A172 (cell line): ENCODE data around the gene AKNAD1. TPM values are rescaled to one million over a fixed set of nuclear protein-coding genes. Genes with fewer than 3 reads are reported as not detected.

Experiments
- DNase-seq: peaks from one replicate; pipeline ENCODE4 v3.0.0-alpha.2; 2015; ENCODE audit warnings: low spot score
- total RNA-seq: library from RNA; depleted of rRNA; stranded (reverse); fragments of >200 nt; shearing (Covaris generic); gene quantifications from 2 replicates; pipeline ENCODE4 v1.2.3, GENCODE V29; 2014

Gene AKNAD1
- total RNA-seq, 1 experiment from 2014 or later: not detected

DNA sequence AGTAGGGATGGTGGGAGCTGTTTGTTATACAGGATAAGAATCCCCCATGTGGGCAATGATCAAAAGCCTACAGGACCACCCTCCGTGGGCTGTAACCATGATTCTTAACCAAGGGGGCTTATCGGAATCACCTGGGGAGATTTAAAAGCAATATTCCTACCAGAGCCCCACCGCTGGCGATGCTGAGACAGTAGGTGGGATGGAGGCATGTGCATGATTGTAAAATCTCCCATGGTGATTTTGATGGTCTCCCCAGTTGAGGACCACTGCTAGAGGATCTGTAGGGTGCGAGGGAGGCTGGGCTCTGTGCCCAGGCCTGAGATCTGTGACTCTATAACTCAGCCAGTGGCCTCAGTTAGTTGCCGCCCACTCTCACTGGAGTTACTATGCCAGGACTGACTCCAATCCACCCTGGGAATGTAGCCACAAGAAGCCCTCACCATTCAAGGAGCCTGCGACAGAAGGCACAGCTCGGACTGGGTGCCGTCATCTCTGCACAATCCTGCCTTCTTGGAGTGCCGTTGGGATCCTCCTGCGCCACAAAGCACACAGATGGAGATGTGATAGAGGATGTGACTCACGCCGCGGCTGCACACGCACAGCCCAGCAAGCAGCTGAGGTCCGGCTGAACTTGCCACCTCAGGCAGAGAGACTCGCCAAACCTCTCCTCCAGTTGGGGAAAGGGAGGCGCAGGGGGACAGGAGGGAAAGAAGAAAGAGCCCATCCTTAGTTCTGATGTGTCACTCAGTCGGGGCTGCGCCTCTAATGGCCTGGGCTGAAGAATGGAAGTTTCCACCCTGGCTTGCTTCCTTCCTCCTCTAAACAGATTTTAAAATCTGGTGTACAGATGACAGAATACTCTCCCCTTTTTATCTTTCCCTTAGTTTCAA is 26.5 kb downstream of the AKNAD1 start:
- DNase-seq: peak; percentile 92

DNA sequence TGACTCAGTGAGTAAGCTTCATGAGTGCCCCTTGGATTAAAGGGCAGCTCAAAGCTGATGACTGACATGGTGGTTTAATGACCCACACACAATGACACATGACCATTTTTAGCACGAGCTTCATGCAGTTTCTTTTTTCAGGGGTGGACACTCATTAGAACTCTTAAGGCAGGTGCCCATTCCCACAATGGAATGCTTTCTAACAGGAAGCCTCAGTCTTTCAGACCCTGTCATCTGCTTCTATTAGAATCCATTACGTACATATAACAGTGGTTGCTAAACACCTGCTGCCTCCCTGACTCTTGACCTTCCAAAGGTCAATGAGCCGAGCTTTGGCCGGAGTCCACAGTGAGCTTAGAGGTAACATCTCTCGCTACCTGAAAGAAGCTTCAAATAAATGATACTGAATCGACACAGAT is 27.4 kb downstream of the AKNAD1 start:
- peak; percentile 66 for DNase-seq

DNA sequence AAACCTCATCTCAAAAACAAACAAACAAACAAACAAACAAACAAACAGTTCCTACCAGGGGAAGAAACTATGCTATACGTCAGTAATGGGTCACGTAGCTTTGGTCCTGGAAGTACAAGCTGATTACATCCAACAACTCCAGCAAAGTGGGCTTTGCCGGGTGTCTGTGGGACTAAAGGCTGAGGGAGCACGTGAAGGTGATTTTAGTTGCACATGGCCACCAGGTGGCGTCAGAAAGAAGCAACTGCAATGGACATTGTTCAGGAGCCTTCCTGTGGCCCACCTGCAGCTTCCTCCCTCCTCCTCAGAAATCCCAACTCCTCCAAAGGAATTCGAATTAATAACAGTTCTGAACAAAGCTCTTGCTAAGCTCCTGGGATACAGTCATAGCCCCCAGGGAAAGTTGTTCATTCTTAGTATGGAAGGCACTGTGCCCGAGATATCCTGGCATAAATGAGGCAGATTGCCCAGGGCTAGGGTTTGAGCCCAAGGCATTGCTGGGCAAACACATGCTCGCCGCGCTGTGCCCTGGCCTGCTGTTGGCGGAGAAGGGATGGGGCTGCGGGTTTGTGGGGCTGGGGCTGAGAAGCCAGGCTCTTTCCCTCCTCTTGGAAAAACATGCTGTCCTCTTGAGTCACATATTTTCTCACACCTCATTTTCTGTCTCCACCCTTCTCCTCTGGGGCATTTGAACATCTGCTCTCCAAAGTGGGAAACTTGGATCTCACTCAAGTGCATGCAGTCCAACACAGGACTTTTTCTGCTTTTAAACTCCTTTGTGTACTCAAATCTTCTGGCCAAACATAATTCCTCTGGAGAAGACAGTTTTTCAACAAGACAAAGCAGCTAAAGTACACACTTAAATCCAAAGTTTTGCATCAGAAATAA is 28.6 kb downstream of the AKNAD1 start:
- peak; percentile 84 for DNase-seq

DNA sequence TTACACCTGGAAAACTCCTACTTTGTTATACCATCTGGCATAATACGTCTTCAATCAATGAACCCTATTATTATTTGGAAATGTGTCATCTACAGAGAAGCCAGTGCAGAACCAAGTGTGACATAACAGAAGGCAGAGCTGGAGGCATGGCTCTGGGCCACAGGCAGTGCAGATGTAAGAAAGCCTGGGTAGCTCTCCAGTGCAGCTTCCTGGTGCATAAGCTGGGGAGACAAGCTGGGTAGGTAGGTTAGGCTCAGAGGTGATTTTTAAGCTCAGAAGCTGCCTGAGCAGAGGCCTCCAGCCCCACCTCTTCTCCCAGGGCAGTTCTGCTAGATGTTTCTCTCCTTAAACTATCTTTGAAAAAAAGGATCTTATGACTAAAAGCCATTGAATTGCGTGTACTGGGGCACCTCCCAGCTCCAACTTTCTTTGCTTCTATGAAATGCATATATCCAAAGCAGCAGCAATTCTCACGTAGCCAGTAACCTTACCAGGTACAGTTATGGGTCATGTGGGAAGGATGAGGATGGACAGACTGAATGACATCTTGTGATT is 30.7 kb downstream of the AKNAD1 start:
- DNase-seq: no peak

DNA sequence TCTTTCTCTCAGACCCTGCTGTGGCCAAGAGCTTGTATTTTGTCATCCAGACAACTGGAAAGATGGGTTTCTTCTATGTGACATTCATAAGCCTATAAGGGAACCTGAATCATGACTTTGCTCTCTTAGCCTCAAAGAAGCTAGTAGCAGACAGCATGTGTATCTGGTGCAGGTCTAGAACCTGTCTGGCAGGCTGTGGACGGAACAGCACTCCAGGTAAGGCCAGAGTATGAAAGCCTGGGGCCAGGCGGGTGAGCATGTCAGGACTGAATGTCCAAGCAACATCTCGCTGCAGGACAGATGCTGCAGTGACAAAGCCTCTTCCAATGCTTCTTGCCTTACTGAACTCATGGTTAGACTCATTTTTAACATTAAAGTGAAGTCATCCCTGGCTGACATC is 32.8 kb downstream of the AKNAD1 start:
- DNase-seq: no peak

DNA sequence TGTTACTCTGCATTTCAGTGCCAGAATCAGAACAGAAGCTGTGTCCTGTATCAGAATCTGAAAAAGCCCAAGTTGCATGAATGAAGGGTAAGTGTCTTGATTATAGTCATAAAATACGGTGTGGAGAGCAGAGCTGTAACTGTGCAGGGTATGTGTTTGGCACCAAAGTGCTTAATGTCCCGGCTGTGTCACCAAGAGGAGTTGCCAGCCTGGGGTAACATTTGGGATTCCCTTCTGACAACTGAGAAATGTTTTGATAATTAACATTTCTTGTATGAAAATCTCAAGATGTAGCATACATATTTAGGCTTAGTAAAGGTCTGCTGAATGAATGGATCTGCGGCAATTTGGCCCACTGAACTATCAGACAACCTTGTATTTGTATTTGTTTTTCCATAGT is 33.3 kb downstream of the AKNAD1 start:
- DNase-seq: no peak

DNA sequence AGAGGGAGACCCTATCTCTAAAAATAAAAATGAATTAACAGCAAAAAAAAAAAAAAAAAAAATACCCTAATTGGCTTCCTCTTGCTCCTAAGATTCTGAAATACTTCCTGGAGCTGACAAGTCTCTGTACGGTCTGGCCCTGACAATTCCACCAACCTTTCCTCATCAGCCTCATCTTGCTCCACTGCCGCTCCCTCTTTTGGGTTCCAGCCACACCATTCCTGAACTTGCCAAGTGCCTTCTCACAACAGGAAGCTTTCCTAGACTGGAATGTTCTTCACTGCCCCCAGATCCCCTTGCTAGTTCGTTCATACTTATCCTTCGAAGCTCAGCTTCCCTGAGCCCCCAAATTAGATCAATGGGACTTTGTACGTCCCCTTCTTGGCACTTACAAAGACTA is 37.0 kb downstream of the AKNAD1 start:
- DNase-seq: no peak

DNA sequence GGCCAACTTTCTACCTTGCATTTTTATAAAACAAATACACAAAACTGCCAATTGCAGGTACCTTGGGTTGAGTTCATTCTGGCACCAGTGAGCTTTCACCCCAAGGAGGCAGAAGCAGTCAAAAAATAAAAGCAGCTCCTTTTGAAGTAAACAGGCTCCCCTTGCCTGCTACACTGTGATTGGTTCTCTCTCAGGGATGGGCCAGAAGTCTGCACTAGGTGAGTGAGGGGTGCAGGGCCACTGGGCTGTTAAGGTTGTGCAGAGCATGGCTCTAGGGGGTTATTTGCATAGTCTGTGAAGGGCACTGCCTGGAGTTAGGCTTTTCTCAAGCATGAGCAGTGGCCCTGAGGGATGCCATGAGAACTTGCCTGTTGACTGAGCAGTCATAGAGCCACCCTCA is 39.1 kb downstream of the AKNAD1 start:
- no peak for DNase-seq

DNA sequence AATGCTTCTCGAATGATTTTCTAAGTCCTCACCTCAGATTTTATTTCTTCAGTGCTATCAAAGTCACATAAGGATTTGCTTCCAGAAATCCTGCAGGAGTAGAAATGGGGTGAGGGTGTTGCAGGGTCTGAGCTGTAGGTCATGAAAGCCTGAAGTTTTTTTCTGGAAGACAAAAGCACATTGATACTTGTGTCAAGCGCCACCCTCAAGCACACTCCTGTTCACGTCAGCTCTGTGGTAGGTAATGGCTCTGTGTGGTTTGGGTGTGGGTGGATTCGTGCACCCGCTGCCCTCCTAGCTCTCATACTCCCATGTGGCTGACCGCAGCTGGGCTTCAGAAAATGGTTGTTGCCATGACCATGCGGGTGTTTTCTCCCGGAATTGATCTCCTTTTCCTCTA is 39.9 kb downstream of the AKNAD1 start:
- DNase-seq: peak; percentile 79

DNA sequence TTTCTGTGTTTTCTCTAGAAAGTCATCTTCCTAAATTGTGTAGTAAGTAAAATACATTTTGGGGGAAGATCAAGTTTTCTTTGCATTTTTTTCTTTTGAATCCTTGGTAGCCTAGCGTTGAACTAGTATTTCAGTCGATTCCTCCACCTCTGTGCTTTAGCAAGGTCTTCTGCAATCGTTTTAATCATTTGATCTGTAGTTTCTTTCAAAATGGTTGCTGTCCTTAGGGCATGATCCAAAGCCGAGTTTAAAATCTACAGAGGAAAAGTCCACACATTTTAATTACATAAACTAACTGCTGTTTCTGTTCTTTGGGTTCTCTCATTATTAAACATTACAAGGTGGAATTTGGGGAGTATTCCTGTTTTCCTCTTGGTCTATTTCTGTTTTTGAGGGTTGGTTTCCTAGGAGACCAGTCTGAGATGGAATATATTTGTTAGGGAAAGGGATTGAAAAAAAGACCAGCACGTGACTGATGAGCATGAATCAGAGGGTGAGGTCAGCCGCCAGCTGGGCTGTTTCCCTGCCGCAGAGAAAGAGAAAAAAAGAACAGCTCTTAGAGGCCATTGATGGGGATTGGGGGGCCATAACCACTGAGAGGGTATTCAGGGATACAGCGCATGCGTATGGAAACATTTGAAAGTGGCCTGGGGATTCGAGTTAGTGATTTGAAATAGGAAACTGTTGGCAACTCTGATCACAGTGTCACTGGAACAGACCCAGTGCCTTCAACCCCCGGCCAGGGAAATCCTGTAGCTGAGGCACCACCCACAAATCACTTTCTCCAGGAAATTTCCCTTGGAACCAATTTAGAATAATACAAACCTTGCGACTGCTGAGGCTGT is 40.6 kb downstream of the AKNAD1 start:
- DNase-seq: peak; percentile 84

DNA sequence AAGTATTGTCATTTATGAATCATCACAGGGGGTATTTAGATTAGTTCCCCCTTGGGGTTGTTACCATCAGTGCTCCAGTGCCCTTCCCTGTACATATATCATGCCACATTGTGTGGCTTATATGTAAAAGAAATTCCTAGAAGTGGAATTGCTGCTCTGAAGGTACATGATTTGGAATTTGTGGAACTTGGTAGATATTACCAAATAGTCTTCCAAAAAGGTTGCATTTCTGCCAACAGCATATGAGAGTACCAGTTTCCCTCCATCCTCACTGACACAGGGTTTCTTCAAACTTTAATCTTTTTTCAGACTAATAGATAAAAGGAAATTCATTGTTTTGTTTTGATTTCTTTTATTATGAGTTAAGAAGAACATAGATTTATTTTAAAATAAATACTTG is 41.3 kb downstream of the AKNAD1 start:
- DNase-seq: no peak

DNA sequence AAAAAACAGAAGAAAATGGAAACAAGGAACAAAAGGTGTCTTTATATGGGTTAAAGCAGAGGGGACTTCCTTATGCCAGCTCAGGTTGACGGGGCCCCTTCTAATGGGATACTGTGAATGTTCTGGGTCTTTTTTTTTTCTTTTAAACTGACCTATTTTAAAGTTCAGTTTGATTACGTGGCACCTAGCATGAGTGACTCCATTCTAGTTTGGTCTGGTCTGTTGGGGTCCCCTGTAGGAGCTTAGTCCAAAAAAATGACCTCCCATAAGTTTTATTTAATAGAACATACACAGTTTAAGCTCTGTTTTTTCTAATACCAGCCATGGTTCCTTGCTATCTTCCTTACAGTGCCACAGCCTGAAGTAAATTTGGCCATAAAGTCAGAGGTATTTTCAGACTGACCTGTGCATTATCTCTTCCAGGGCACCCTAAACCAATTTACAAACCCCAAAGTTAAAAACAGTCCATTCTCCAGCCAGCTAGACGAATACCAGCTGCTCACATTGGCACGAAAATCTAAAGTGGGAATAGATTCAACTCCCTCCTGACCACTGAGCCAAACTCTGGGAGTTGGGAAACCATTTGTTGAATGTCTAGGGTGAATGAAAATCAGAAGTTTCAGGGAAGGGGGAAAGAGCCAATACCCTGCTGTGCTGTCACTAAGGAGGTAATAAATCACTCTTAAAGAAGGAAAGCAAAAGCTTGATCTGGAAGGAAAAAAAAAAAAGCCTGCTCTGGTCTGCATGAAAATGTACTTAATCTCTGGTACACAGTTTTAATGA is 42.4 kb downstream of the AKNAD1 start:
- DNase-seq: no peak

DNA sequence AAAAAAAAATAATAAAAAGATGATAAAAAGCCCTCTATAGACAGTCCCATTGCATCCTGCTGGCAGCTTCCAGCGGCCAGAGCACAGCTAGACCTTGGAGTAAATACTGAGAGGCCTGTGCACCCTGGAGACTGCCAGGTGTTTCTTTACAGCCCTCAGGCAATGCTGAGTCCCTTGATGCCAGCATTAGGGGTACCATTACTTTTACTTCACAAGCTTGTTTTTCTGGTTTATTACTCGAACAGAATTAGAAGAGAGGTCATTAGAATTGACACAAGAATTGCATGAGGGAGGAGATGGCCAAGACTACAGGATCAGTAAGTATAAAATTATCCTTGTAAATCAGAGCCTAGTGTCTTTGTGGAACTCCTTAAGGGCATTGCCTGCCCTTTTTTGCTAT is 43.6 kb downstream of the AKNAD1 start:
- DNase-seq: no peak

DNA sequence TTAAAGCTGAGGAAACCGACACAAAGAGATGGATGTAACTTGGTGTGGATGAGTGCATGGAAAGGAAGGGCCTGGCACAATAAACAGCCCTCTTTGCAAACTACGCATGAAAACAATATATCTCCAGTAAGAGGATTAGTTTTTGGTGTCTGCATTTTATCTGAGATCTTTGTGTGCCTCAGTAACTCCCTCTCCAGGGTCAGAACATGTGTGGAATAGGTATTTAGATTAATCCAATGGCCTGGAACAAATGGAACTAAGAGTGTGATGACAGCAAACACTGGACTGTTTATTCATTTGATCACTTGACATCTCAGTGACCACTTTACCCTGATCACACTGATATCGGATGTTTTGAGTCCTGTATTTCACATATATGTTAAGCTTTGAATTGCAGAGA is 45.3 kb downstream of the AKNAD1 start:
- DNase-seq: no peak

DNA sequence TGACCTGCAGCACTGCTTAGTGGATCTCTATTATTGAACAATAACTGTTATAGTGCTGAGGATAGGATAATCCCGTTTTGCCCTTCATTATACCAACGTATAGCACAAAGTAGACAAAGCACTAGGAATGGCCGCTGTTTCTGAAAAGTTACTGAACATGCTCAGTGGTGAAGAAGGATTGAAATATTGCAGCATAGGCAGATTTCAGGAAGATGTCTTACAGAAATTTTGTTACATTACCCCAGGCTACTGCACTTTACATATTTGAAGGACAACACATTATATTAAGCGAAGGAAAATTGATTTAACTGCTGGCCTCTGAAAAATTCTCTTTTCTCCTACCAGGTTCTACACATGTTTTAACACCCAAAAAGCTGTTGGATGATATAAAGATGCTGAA is 48.5 kb downstream of the AKNAD1 start:
- no peak for DNase-seq

DNA sequence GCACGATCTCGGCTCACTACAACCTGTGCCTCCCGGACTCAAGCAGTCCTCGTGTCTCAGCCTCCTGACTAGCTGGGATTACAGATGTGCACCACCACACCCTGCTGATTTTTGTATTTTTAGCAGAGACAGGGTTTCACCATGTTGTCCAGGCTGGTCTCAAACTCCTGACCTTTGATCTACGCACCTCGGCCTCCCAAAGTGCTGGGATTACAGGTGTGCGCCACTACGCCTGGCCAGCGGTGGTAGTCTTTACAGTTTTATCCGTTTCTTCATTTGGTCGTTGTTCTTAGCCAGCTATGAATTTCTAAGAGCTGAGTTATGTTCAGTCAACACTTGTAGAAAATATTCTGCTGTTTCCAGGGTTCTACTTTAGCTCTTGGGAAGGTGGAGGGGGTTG is 53.3 kb downstream of the AKNAD1 start:
- no peak for DNase-seq

DNA sequence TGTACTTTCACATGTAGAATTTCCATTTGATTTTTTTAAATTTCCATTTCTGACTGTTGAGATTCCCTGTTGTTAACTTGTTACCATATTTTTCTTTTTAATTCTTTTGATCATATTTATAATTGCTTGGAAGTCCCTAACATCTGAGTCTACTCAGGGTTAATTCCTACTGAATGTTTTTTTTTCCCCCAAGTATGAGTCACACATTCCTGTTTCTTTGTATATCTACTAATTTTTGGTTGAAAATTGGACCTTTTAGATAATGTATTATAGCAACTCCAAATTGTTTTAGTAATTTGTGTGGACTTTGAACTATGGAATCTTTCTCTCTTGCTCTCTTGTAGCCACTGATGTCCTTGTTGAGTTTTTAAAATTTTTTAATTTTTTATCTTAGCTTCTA is 55.8 kb downstream of the AKNAD1 start:
- DNase-seq: no peak

DNA sequence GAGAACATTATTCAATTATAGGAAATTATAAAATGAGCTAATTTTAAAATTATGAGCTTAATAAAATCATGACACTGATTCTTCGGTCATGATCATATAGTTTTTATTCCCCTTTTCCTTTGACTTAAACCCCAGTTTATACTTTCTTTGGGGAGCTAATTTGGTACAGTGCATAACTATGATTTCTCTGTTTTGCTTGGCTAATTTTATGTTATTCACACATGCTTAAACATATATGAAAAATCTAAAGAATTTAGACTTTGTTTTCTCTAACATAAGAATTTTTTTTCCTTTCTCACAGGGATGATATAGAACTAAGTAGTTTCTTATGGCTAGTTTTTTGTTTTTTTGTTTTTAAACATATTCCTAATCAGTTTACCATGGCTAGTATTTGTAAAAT is 57.9 kb downstream of the AKNAD1 start:
- DNase-seq: no peak

DNA sequence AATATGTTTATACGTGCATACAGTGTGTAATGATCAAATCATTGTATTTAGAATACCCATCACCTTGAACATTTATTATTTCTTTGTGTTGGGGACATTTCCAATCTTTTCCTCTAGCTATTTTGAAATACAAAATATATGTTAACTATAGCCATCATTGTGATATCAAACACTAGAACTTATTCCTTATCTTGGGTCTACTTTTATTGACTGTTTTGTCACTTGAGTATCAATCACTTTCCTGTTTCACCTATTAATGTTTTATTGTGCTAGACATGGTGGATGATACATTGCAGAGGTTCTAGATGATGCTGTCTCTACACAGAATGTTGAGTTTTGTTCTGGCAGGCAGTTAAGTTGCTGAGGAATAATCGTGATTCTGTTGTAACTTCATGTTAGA is 64.5 kb downstream of the AKNAD1 start:
- no peak for DNase-seq

DNA sequence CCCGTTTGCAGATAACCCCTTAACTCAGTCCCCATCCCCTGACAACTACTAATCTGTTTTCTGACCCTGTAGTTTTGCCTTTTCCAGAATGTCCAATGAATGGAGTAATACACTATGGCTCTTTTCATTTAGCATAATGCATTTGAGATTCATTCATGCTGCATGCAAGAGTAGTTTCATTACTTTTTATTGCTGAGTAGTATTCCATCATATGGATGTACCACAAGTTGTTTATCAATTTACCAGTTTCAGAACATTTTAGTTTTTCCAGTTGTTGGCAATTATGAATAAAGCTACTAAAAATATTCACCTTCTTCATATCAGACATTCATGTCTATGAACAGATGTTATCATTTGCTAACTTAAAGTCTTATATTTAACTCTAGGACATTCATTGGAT is 65.1 kb downstream of the AKNAD1 start:
- no peak for DNase-seq

DNA sequence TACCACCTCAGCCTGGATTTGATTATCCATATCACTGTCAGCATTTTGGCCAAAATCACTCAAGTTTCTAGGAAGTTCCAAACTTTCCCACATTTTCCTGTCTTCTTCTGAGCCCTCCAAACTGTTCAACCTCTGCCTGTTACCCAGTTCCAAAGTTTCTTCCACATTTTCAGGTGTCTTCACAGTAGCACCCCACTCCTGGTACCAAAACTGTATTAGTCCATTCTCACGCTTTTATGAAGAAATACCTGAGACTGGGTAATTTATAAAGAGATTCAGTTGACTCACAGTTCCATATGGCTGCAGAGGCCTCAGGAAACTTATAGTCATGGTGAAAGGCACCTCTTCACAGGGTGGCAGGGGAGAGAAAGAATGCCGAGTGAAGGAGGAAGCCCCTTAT is 71.0 kb downstream of the AKNAD1 start:
- no peak for DNase-seq
